PC-9 (cell line): ENCODE results near the gene SHROOM2. TPM values are rescaled to one million over a fixed set of nuclear protein-coding genes. Genes with fewer than 3 reads are reported as not detected.

ENCODE experiments used
- BruUV-seq: library from RNA; stranded (reverse); fragments of 400-500 nt; replicated peaks from 2 replicates; lab custom pipeline; 2021; lab: Mats Ljungman, UMichigan
- CTCF ChIA-PET: fragments of 300-600 bp; sonication (Branson Sonifier 250); formaldehyde crosslinking; loops from one replicate; lab custom pipeline; 2022; ENCODE audit warnings: antibody characterized with exemption; lab: Charles Lee
- POLR2A ChIA-PET: fragments of 300-600 bp; sonication (Branson Sonifier 250); formaldehyde crosslinking; loops from one replicate; lab custom pipeline; 2022; ENCODE audit warnings: antibody characterized with exemption; ENCODE audit not compliant: unreplicated experiment; lab: Charles Lee
- DNase-seq, 2 experiments: peaks; one replicate each; pipeline versions ENCODE4 v3.0.0 to v3.0.0-alpha.2; 2015 to 2022; ENCODE audit warnings: mixed read lengths in 1 of 2
- H2AFZ ChIP-seq: fragments of 200-600 bp; sonication (generic); 2 replicates; pipeline ENCODE4 v1.8.1; 2017; ENCODE audit warnings: antibody characterized with exemption
- H3F3A ChIP-seq: fragments of 200-600 bp; sonication (generic); 2 replicates; pipeline ENCODE4 v1.8.1; 2017; ENCODE audit warnings: antibody characterized with exemption, mild to moderate bottlenecking, low read depth; ENCODE audit not compliant: insufficient read depth
- H3K27ac ChIP-seq: fragments of 200-600 bp; sonication (generic); 2 replicates; pipeline ENCODE4 v1.6.1; 2016; ENCODE audit warnings: mixed run types
- H3K27me3 ChIP-seq: fragments of 200-600 bp; sonication (generic); 2 replicates; pipeline ENCODE4 v1.6.1; 2016; ENCODE audit warnings: low read depth, mixed run types; ENCODE audit not compliant: insufficient read depth
- H3K36me3 ChIP-seq: fragments of 200-600 bp; sonication (generic); 2 replicates; pipeline ENCODE4 v1.6.1; 2016; ENCODE audit warnings: low read depth, mixed run types
- H3K4me1 ChIP-seq: fragments of 200-600 bp; sonication (generic); replicated peaks from 2 replicates; pipeline ENCODE4 v1.6.1; 2016; ENCODE audit warnings: mixed run types; ENCODE audit not compliant: insufficient read depth
- H3K4me2 ChIP-seq: fragments of 200-600 bp; sonication (generic); 2 replicates; pipeline ENCODE4 v1.6.1; 2017; ENCODE audit warnings: mixed run types
- H3K4me3 ChIP-seq: fragments of 200-600 bp; sonication (generic); 2 replicates; pipeline ENCODE4 v1.6.1; 2016; ENCODE audit warnings: mixed run types
- H3K79me2 ChIP-seq: fragments of 200-600 bp; sonication (generic); 2 replicates; pipeline ENCODE4 v1.6.1; 2017; ENCODE audit warnings: low read depth, mixed run types
- H3K9me2 ChIP-seq: fragments of 200-600 bp; sonication (generic); 2 replicates; pipeline ENCODE4 v1.8.1; 2017; ENCODE audit warnings: mild to moderate bottlenecking; ENCODE audit not compliant: insufficient read depth
- H3K9me3 ChIP-seq: fragments of 200-600 bp; sonication (generic); 2 replicates; pipeline ENCODE4 v1.8.1; 2016; ENCODE audit warnings: low read depth; ENCODE audit not compliant: insufficient read depth
- H4K20me1 ChIP-seq: fragments of 200-600 bp; sonication (generic); 2 replicates; pipeline ENCODE4 v1.8.1; 2017; ENCODE audit not compliant: insufficient read depth
- CTCF ChIP-seq: fragments of 200-600 bp; sonication (generic); conservative IDR thresholded peaks from 2 replicates; pipeline ENCODE4 v1.6.1; 2017; ENCODE audit warnings: mixed run types, antibody characterized with exemption, mild to moderate bottlenecking, moderate library complexity
- EZH2 ChIP-seq: fragments of 200-600 bp; sonication (generic); IDR thresholded peaks from 2 replicates; pipeline ENCODE4 v1.8.0; 2017; ENCODE audit warnings: antibody characterized with exemption, low read depth
- intact Hi-C: fragments of 100-400 bp; cut with micrococcal nuclease; formaldehyde crosslinking; loops from one replicate; pipeline ENCODE4 v1.10.0; 2022; ENCODE audit not compliant: unreplicated experiment
- total RNA-seq: library from RNA; stranded (reverse); gene quantifications from 2 replicates; pipeline ENCODE4 v1.2.3, GENCODE V29; 2021

SHROOM2 gene
- total RNA-seq, 1 experiment from 2014 or later, result 0.17 TPM

DNA sequence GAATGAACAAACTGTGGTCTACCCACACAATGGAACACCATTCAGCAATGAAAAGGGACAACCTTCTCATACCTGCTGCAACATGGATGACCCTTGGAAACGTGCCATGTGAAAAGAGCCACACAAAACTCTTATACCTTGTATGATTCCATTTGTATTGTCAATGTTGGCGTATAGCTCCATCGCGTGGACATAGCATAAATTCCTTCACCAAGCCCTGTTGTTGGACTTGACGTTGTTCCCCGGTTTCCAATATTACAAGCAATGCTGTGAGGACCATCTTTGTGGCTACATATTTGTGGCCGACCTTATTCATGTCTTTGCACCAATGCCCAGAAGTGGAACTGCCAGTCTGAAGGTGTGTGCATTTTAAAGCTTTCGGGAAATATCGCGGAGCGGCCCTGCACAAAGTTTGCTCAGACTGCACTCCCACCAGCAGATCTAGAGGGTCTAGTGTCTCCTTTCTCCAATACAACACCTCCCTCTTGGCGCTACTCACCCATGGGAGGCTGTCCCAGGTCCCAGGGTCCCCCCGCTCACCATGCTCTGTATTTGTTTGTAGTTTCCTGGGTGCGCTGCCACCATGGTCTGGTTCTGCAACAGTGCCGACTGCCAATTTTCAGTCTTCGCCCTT lies 180.7 kb downstream of the SHROOM2 start, which contains the start of gene CLDN34:
CLDN34 (plus strand) TSS at position 584 of the 634 bp plus-strand sequence; CDS start at position 584, 0 bp downstream.
- intact Hi-C loops, result no loop called here
- BruUV-seq, result no TSS peak
- Histone ChIP-seq H3K79me2 (no peaks in the 10 kb centered on the region), H3F3A (no peaks in the 10 kb centered on the region), H3K36me3 (no peaks in the 10 kb centered on the region), H4K20me1 (no peaks in the 10 kb centered on the region), H3K27me3 (no peaks in the 10 kb centered on the region), H3K9me2 (no peaks in the 10 kb centered on the region), H2AFZ (no peak within 1 kb of the TSS), H3K4me3 (no peak within 1 kb of the TSS), H3K27ac (no peak within 1 kb of the TSS), H3K4me2 (no peak within 1 kb of the TSS), H3K4me1 (no peaks in the 10 kb centered on the region), H3K9me3 (no peaks in the 10 kb centered on the region)
- no peak for TF ChIP-seq EZH2
- peak; percentile 26; the same call in 1 of the 2 replicates for TF ChIP-seq CTCF
- CTCF ChIA-PET, result interaction anchor here (0.5 kb wide), 1 partner anchor 971 kb away, joined by 11 read pairs; no protein-coding TSS in a partner anchor
- DNase-seq, result no peak
- POLR2A ChIA-PET, result no interaction called here

GRCh38 chrX:9977635-9978034 lies 191.4 kb downstream of the SHROOM2 start:
- Histone ChIP-seq H2AFZ (no peak overlapping the region), H4K20me1 (no peaks in the 10 kb centered on the region), H3K9me2 (no peaks in the 10 kb centered on the region), H3F3A (no peaks in the 10 kb centered on the region), H3K79me2 (no peaks in the 10 kb centered on the region), H3K27me3 (no peaks in the 10 kb centered on the region), H3K27ac (no peak overlapping the region), H3K4me3 (no peak overlapping the region), H3K9me3 (no peaks in the 10 kb centered on the region), H3K4me2 (no peak overlapping the region), H3K4me1 (no peaks in the 10 kb centered on the region), H3K36me3 (no peaks in the 10 kb centered on the region)
- TF ChIP-seq CTCF, result no peak
- no peak for TF ChIP-seq EZH2
- ChIA-PET CTCF (no interaction called here), POLR2A (no interaction called here)
- intact Hi-C loops, result no loop called here
- DNase-seq, result no peak
- no TSS peak for BruUV-seq

- Histone ChIP-seq H3K79me2 (no peaks in the 10 kb centered on the region), H3K9me3 (no peaks in the 10 kb centered on the region), H3K27me3 (no peaks in the 10 kb centered on the region), H3F3A (no peaks in the 10 kb centered on the region), H2AFZ (no peak overlapping the region), H3K4me3 (no peak overlapping the region), H4K20me1 (no peaks in the 10 kb centered on the region), H3K27ac (no peak overlapping the region), H3K4me2 (no peak overlapping the region), H3K9me2 (no peaks in the 10 kb centered on the region), H3K4me1 (no peaks in the 10 kb centered on the region), H3K36me3 (no peaks in the 10 kb centered on the region)
- DNase-seq, result no peak
- intact Hi-C loops, result loop anchor here (10.0 kb wide), 1 partner anchor 654 kb away; no protein-coding TSS in a partner anchor
- ChIA-PET POLR2A (no interaction called here), CTCF (no interaction called here)
- TF ChIP-seq CTCF, result no peak
- no peak for TF ChIP-seq EZH2
- BruUV-seq, result no TSS peak
Measured at GRCh38 chrX:9980401-9980800, 194.2 kb downstream of the SHROOM2 start.
